Naive B cell (primary cell): Measurements from ENCODE around the gene MED8. TPM values are rescaled to one million over a fixed set of nuclear protein-coding genes. Genes with fewer than 3 reads are reported as not detected.

Source experiments
- ATAC-seq, 2 donors: fragments of 150-1000 bp; cut with Tn5 transposase; 2 replicates each; pipeline ENCODE4 v1.10.0; 2021; ENCODE audit warnings: low read depth in 2 of 2, mild to moderate bottlenecking in 2 of 2, moderate library complexity in 2 of 2
- DNase-seq: peaks from one replicate; pipeline ENCODE4 v3.0.0; 2022
- H3K27ac Mint-ChIP-seq, 6 donors: one replicate each; pipeline ENCODE4 v1.8.0; 2020 to 2022; ENCODE audit warnings: mild to moderate bottlenecking in 6 of 6, mixed read lengths in 6 of 6, moderate library complexity in 5 of 6, inconsistent platforms in 2 of 6
- H3K27me3 Mint-ChIP-seq, 3 donors: one replicate each; pipeline ENCODE4 v1.8.0; 2021 to 2022; ENCODE audit warnings: mixed read lengths in 3 of 3, mild to moderate bottlenecking in 1 of 3
- H3K36me3 Mint-ChIP-seq, 2 donors: one replicate each; pipeline ENCODE4 v1.8.0; 2020 to 2022; ENCODE audit warnings: mixed read lengths in 2 of 2, inconsistent platforms in 1 of 2, mild to moderate bottlenecking in 1 of 2
- H3K4me1 Mint-ChIP-seq, 3 donors: one replicate each; pipeline ENCODE4 v1.8.0; 2020 to 2022; ENCODE audit warnings: mixed read lengths in 3 of 3, inconsistent platforms in 1 of 3, mild to moderate bottlenecking in 1 of 3, moderate library complexity in 1 of 3
- H3K4me3 Mint-ChIP-seq, 8 donors: one replicate each; pipeline ENCODE4 v1.8.0; 2020 to 2022; ENCODE audit warnings: mild to moderate bottlenecking in 8 of 8, mixed read lengths in 8 of 8, moderate library complexity in 8 of 8, inconsistent platforms in 2 of 8
- H3K9me3 Mint-ChIP-seq, 7 donors: one replicate each; pipeline ENCODE4 v1.8.0; 2020 to 2022; ENCODE audit warnings: mixed read lengths in 7 of 7, mild to moderate bottlenecking in 5 of 7, inconsistent platforms in 2 of 7, moderate library complexity in 1 of 7
- polyA plus RNA-seq, 6 donors: library from polyadenylated mRNA; unstranded; fragments of 300-500 nt; fragmentation: Illumina TruSeq; gene quantifications; one replicate each; pipeline ENCODE4 v1.2.3, GENCODE V29; 2021; ENCODE audit warnings: low read depth in 6 of 6

MED8 gene
- polyA plus RNA-seq, 6 donors from 2014 or later, result 22.4 to 40.5 (median 33.2) TPM

GRCh38 chr1:43430831-43431230 is 41.2 kb upstream of the MED8 start:
- Mint-ChIP-seq H3K27ac (no peak overlapping the region), H3K4me1 (peaks cover 0 to 4% (median 2%) of the 10 kb centered on the region in 3 donors), H3K27me3 (no peaks in the 10 kb centered on the region), H3K4me3 (no peak overlapping the region), H3K9me3 (no peaks in the 10 kb centered on the region), H3K36me3 (peaks cover 18 to 42% of the 10 kb centered on the region in 2 donors)
- ATAC-seq (no peak), DNase-seq (no peak)

- Mint-ChIP-seq H3K27me3 (no peaks in the 10 kb centered on the region), H3K27ac (no peak overlapping the region), H3K9me3 (no peaks in the 10 kb centered on the region), H3K36me3 (peaks cover 18 to 44% of the 10 kb centered on the region in 2 donors), H3K4me1 (peaks cover 0 to 7% (median 2%) of the 10 kb centered on the region in 3 donors), H3K4me3 (no peak overlapping the region)
- DNase-seq, result no peak
- ATAC-seq, result no peak
These were observed 38.3 kb upstream of the MED8 start for GRCh38 chr1:43427941-43428340.

GRCh38 chr1:43427524-43427923 is 37.9 kb upstream of the MED8 start:
- no peaks in the 10 kb centered on the region for H3K27me3 Mint-ChIP-seq
- DNase-seq, result no peak
- no peaks in the 10 kb centered on the region for H3K9me3 Mint-ChIP-seq
- no peak for ATAC-seq
- peak overlapping the region in 1 of 6 donors; percentile 49 for H3K27ac Mint-ChIP-seq
- H3K4me1 Mint-ChIP-seq, result peaks cover 0 to 7% (median 2%) of the 10 kb centered on the region in 3 donors
- no peak overlapping the region for H3K4me3 Mint-ChIP-seq
- H3K36me3 Mint-ChIP-seq, result peaks cover 18 to 44% of the 10 kb centered on the region in 2 donors

GRCh38 chr1:43426221-43426620 is 36.6 kb upstream of the MED8 start:
- Mint-ChIP-seq H3K4me1 (peaks cover 0 to 7% (median 2%) of the 10 kb centered on the region in 3 donors), H3K27ac (peak overlapping the region in 1 of 6 donors; percentile 37), H3K36me3 (peaks cover 12 to 34% of the 10 kb centered on the region in 2 donors), H3K9me3 (no peaks in the 10 kb centered on the region), H3K27me3 (no peaks in the 10 kb centered on the region), H3K4me3 (peak overlapping the region in 1 of 8 donors; percentile 21)
- ATAC-seq (no peak), DNase-seq (no peak)

- peaks cover 20 to 30% of the 10 kb centered on the region in 2 donors for H3K36me3 Mint-ChIP-seq
- H3K9me3 Mint-ChIP-seq, result no peaks in the 10 kb centered on the region
These were observed 35.4 kb upstream of the MED8 start for GRCh38 chr1:43425045-43425444.

GRCh38 chr1:43423672-43424550 is 34.3 kb upstream of the MED8 start:
- H3K9me3 Mint-ChIP-seq, result no peaks in the 10 kb centered on the region
- H3K27me3 Mint-ChIP-seq, result no peaks in the 10 kb centered on the region
- DNase-seq, result no peak
- ATAC-seq, result no peak
- H3K4me1 Mint-ChIP-seq, result peaks cover 0 to 7% (median 2%) of the 10 kb centered on the region in 3 donors
- H3K27ac Mint-ChIP-seq, result peak overlapping the region in 3 of 6 donors; percentile 25 to 59 (median 38)
- peaks cover 18 to 23% of the 10 kb centered on the region in 2 donors for H3K36me3 Mint-ChIP-seq
- H3K4me3 Mint-ChIP-seq, result no peak overlapping the region

More at GRCh38 chr1:43425045-43425444, 35.4 kb upstream of the MED8 start:
- H3K4me1 Mint-ChIP-seq, result peaks cover 0 to 7% (median 2%) of the 10 kb centered on the region in 3 donors
- no peaks in the 10 kb centered on the region for H3K27me3 Mint-ChIP-seq
- peak overlapping the region in 1 of 6 donors; percentile 33 for H3K27ac Mint-ChIP-seq
- no peak for DNase-seq
- ATAC-seq, result no peak
- no peak overlapping the region for H3K4me3 Mint-ChIP-seq

- Mint-ChIP-seq H3K4me1 (peaks cover 0 to 7% (median 2%) of the 10 kb centered on the region in 3 donors), H3K27ac (peak overlapping the region in 2 of 6 donors; percentile 25 to 59), H3K4me3 (peak overlapping the region in 1 of 8 donors; percentile 76), H3K27me3 (no peaks in the 10 kb centered on the region), H3K9me3 (no peaks in the 10 kb centered on the region), H3K36me3 (peaks cover 13 to 23% of the 10 kb centered on the region in 2 donors)
- DNase-seq (no peak), ATAC-seq (no peak)
These were observed 33.5 kb upstream of the MED8 start for GRCh38 chr1:43422995-43423671.

- Mint-ChIP-seq H3K36me3 (peaks cover 13 to 19% of the 10 kb centered on the region in 2 donors), H3K27me3 (no peaks in the 10 kb centered on the region), H3K4me3 (no peak overlapping the region), H3K4me1 (peaks cover 0 to 7% (median 2%) of the 10 kb centered on the region in 3 donors), H3K27ac (no peak overlapping the region), H3K9me3 (no peaks in the 10 kb centered on the region)
- DNase-seq, result no peak
- no peak for ATAC-seq
These were observed 32.6 kb upstream of the MED8 start for GRCh38 chr1:43421976-43422750.

- ATAC-seq (no peak), DNase-seq (no peak)
- Mint-ChIP-seq H3K27me3 (no peaks in the 10 kb centered on the region), H3K27ac (no peak overlapping the region), H3K4me1 (peaks cover 0 to 2% (median 0%) of the 10 kb centered on the region in 3 donors), H3K4me3 (no peak overlapping the region), H3K9me3 (no peaks in the 10 kb centered on the region), H3K36me3 (peaks cover 9 to 11% of the 10 kb centered on the region in 2 donors)
These were observed 31.8 kb upstream of the MED8 start for GRCh38 chr1:43421396-43421795.

- no peak for ATAC-seq
- no peak for DNase-seq
- Mint-ChIP-seq H3K27me3 (no peaks in the 10 kb centered on the region), H3K27ac (peak overlapping the region in 1 of 6 donors; percentile 41), H3K36me3 (peaks cover 9% of the 10 kb centered on the region in 2 donors), H3K4me1 (peaks cover 0 to 2% (median 0%) of the 10 kb centered on the region in 3 donors), H3K9me3 (no peaks in the 10 kb centered on the region), H3K4me3 (no peak overlapping the region)
These were observed 31.3 kb upstream of the MED8 start for GRCh38 chr1:43420874-43421273.

- no peak for DNase-seq
- no peak overlapping the region for H3K4me3 Mint-ChIP-seq
- peaks cover 9 to 12% of the 10 kb centered on the region in 2 donors for H3K36me3 Mint-ChIP-seq
- no peak for ATAC-seq
- no peaks in the 10 kb centered on the region for H3K9me3 Mint-ChIP-seq
- peak overlapping the region in 1 of 6 donors; percentile 59 for H3K27ac Mint-ChIP-seq
- no peaks in the 10 kb centered on the region for H3K27me3 Mint-ChIP-seq
- H3K4me1 Mint-ChIP-seq, result peaks cover 1 to 4% (median 2%) of the 10 kb centered on the region in 3 donors
These were observed 30.2 kb upstream of the MED8 start for GRCh38 chr1:43419627-43420425.

GRCh38 chr1:43418858-43419257 is 29.3 kb upstream of the MED8 start:
- DNase-seq (no peak), ATAC-seq (no peak)
- Mint-ChIP-seq H3K27ac (peak overlapping the region in 1 of 6 donors; percentile 3), H3K4me3 (no peak overlapping the region), H3K36me3 (peaks cover 13 to 16% of the 10 kb centered on the region in 2 donors), H3K27me3 (no peaks in the 10 kb centered on the region), H3K9me3 (no peaks in the 10 kb centered on the region), H3K4me1 (peaks cover 5 to 8% (median 6%) of the 10 kb centered on the region in 3 donors)
